HepG2 (cell line): ENCODE results near the gene SPATA31E1. TPM values are rescaled to one million over a fixed set of nuclear protein-coding genes. Genes with fewer than 3 reads are reported as not detected.

ENCODE experiments used
- ATAC-seq: fragments of 200-7000 bp; cut with Tn5 transposase; 3 replicates; pipeline ENCODE4 v1.9.1; 2020; ENCODE audit warnings: mild to moderate bottlenecking, moderate library complexity
- BruUV-seq: library from RNA; stranded (reverse); fragments of 400-500 nt; replicated peaks from 2 replicates; lab custom pipeline; 2021; lab: Mats Ljungman, UMichigan
- CTCF ChIA-PET: fragments of 300-600 bp; formaldehyde crosslinking; extraction: SDS; loops from one replicate; lab custom pipeline; 2021; ENCODE audit warnings: low total read pairs, inconsistent platforms, low intra/inter-chr PET ratio; lab: Yijun Ruan, JAX
- POLR2A ChIA-PET: fragments of 350-600 bp; sonication (Branson Sonifier 250); formaldehyde crosslinking; loops from one replicate; lab custom pipeline; 2020; ENCODE audit warnings: antibody characterized with exemption, inconsistent platforms; lab: Yijun Ruan, JAX
- DNase-seq: peaks from one replicate; pipeline ENCODE4 v3.0.0-alpha.2; 2015; ENCODE audit warnings: low spot score
- FAIRE-seq: peaks from 3 replicates; lab custom pipeline; 2011; peaks lifted over from hg19 to GRCh38; lab: Jason Lieb, UNC
- H2AFZ ChIP-seq: one replicate; pipeline ENCODE4 v1.6.1; 2011; ENCODE audit warnings: low read length, inconsistent platforms
- H3K27ac ChIP-seq: fragments of 300-600 bp; 3 replicates; pipeline ENCODE4 v1.8.0; 2011; ENCODE audit warnings: mixed run types, mild to moderate bottlenecking, mixed read lengths, low read length, inconsistent platforms; ENCODE audit not compliant: insufficient read depth; ENCODE audit errors: extremely low read length
- H3K27me3 ChIP-seq, 2 experiments: fragments of 200-600 bp in 1 of 2; 2 replicates in 1 of 2; 3 replicates in 1 of 2; pipeline versions ENCODE4 v1.6.0 to v1.8.0; 2011; ENCODE audit warnings: low read length in 2 of 2, mild to moderate bottlenecking in 2 of 2, moderate library complexity in 2 of 2, inconsistent platforms in 1 of 2; ENCODE audit not compliant: insufficient read depth in 2 of 2, control insufficient read depth in 1 of 2
- H3K36me3 ChIP-seq, 2 experiments: fragments of 200-600 bp in 1 of 2; replicated peaks in 1 of 2; 2 replicates in 1 of 2; 3 replicates in 1 of 2; pipeline versions ENCODE4 v1.5.1 to v1.8.0; 2011; ENCODE audit warnings: low read length in 2 of 2, inconsistent platforms in 1 of 2; ENCODE audit not compliant: insufficient read depth in 2 of 2, control insufficient read depth in 1 of 2
- H3K4me1 ChIP-seq: 2 replicates; pipeline ENCODE4 v1.5.1; 2012; ENCODE audit warnings: low read length, inconsistent platforms; ENCODE audit not compliant: insufficient read depth
- H3K4me2 ChIP-seq: 2 replicates; pipeline ENCODE4 v1.6.0; 2011; ENCODE audit warnings: low read depth, low read length, inconsistent platforms
- H3K4me3 ChIP-seq, 3 experiments: fragments of 200-600 bp in 1 of 3; sonication (generic), shearing (Covaris generic) in 1 of 3; replicated peaks in 1 of 3; 2 replicates each; pipeline ENCODE4 v1.5.1; 2011 to 2016; ENCODE audit warnings: low read length in 3 of 3, inconsistent platforms in 2 of 3, low read depth in 2 of 3, mild to moderate bottlenecking in 2 of 3, control low read depth in 1 of 3, mixed read lengths in 1 of 3; ENCODE audit not compliant: insufficient read depth in 1 of 3
- H3K79me2 ChIP-seq: one replicate; pipeline ENCODE4 v1.6.1; 2011; ENCODE audit warnings: low read length, inconsistent platforms; ENCODE audit not compliant: insufficient read depth
- H3K9ac ChIP-seq: 2 replicates; pipeline ENCODE4 v1.6.0; 2011; ENCODE audit warnings: mild to moderate bottlenecking, low read depth, low read length, inconsistent platforms; ENCODE audit not compliant: insufficient read depth
- H3K9me3 ChIP-seq: 2 replicates; pipeline ENCODE4 v1.5.1; 2012; ENCODE audit warnings: mild to moderate bottlenecking, low read length
- H4K20me1 ChIP-seq: 2 replicates; pipeline ENCODE4 v1.6.0; 2011; ENCODE audit warnings: inconsistent platforms, mild to moderate bottlenecking, low read length, moderate library complexity; ENCODE audit not compliant: insufficient read depth
- CBX5 ChIP-seq: sonication (generic); formaldehyde crosslinking; IDR thresholded peaks from 2 replicates; pipeline ENCODE4 v1.4.0; 2020; ENCODE audit warnings: missing genetic modification reagents, borderline replicate concordance
- CENPT ChIP-seq: sonication (generic); formaldehyde crosslinking; IDR thresholded peaks from 2 replicates; pipeline ENCODE4 v1.8.0; 2022; ENCODE audit warnings: low read depth, mild to moderate bottlenecking, moderate library complexity, missing genetic modification reagents
- DMTF1 ChIP-seq: sonication (generic); formaldehyde crosslinking; IDR thresholded peaks from 2 replicates; pipeline ENCODE4 v1.4.0; 2020; ENCODE audit warnings: mild to moderate bottlenecking, missing genetic modification reagents
- ETS1 ChIP-seq: sonication (generic); formaldehyde crosslinking; IDR thresholded peaks from 2 replicates; pipeline ENCODE4 v1.4.0; 2020; ENCODE audit warnings: missing genetic modification reagents
- MIER2 ChIP-seq: IDR thresholded peaks from 2 replicates; pipeline ENCODE4 v1.6.1; 2016; ENCODE audit warnings: missing biosample characterization, missing genetic modification reagents
- REL ChIP-seq: sonication (generic); formaldehyde crosslinking; conservative IDR thresholded peaks from 2 replicates; pipeline ENCODE4 v1.8.0; 2022; ENCODE audit warnings: mild to moderate bottlenecking, missing genetic modification reagents, moderate library complexity
- SMYD3 ChIP-seq: sonication (generic); formaldehyde crosslinking; IDR thresholded peaks from 2 replicates; pipeline ENCODE4 v1.8.1; 2023; ENCODE audit warnings: mild to moderate bottlenecking, missing genetic modification reagents
- USF2 ChIP-seq, 2 experiments: sonication (generic) in 1 of 2; formaldehyde crosslinking in 1 of 2; IDR thresholded peaks; 2 replicates each; pipeline versions ENCODE4 v1.5.1 to v1.6.1; 2011 to 2020; ENCODE audit warnings: borderline replicate concordance in 1 of 2, low read depth in 1 of 2, low read length in 1 of 2, mild to moderate bottlenecking in 1 of 2, missing genetic modification reagents in 1 of 2, moderate library complexity in 1 of 2
- ZFP82 ChIP-seq: sonication (generic); formaldehyde crosslinking; IDR thresholded peaks from 2 replicates; pipeline ENCODE4 v1.5.1; 2020; ENCODE audit warnings: mild to moderate bottlenecking, missing genetic modification reagents, borderline replicate concordance
- ZHX1 ChIP-seq: sonication (generic); formaldehyde crosslinking; IDR thresholded peaks from 2 replicates; pipeline ENCODE4 v1.8.1; 2022; ENCODE audit warnings: low read depth, mild to moderate bottlenecking, missing genetic modification reagents
- ZNF672 ChIP-seq: sonication (generic); formaldehyde crosslinking; IDR thresholded peaks from 2 replicates; pipeline ENCODE4 v1.8.1; 2022; ENCODE audit warnings: missing genetic modification reagents
- ZNF740 ChIP-seq: sonication (generic); formaldehyde crosslinking; IDR thresholded peaks from 2 replicates; pipeline ENCODE4 v1.4.0; 2020; ENCODE audit warnings: missing genetic modification reagents
- WGBS: methylation state at CpG from one replicate; pipeline ENCODE4 v1.1.6; 2017; ENCODE audit warnings: low lambda C conversion rate; 5-methylcytosine and 5-hydroxymethylcytosine counted together
- in situ Hi-C: cut with HindIII; loops from 2 replicates; pipeline ENCODE4 v1.10.0; 2017; ENCODE audit warnings: low pct_unique_long_range_greater_than_20kb; ENCODE audit not compliant: extremely low pct_ligation_motif_present
- intact Hi-C: fragments of 100-400 bp; cut with micrococcal nuclease; formaldehyde crosslinking; loops from one replicate; pipeline ENCODE4 v1.10.0; 2022; ENCODE audit not compliant: unreplicated experiment
- polyA plus RNA-seq, 8 experiments: library from polyadenylated mRNA; depleted of rRNA in 3 of 8; stranded (reverse) in 7 of 8; unstranded in 1 of 8; fragments of >200 nt; fragmentation: Illumina TruSeq in 4 of 8; extraction: Trizol in 4 of 8; gene quantifications; 2 replicates each; pipeline versions ENCODE4 v1.2.1 to v1.2.3, GENCODE V29; 2011 to 2016; ENCODE audit warnings: low read depth in 4 of 8, missing spikeins in 1 of 8, mixed read lengths in 1 of 8; ENCODE audit not compliant: insufficient read depth in 1 of 8
- total RNA-seq, 5 experiments: library from RNA; depleted of rRNA; stranded (reverse); fragments of >200 nt; fragmentation: Illumina TruSeq; extraction: Trizol; gene quantifications; 2 replicates each; pipeline ENCODE4 v1.2.3, GENCODE V29; 2016; ENCODE audit warnings: low read depth in 1 of 5

Gene SPATA31E1
- total and polyA plus RNA-seq, 2 of the 13 experiments (the other 11 are each of a cell fraction or from before 2014, with no cell fraction given), result not detected

GRCh38 chr9:87871425-87872078 is 11.1 kb upstream of the SPATA31E1 start (continued):
- no peak for TF ChIP-seq CENPT (CRISPR knock-in tag)
- TF ChIP-seq, all 625 proteins: peak for 0

GRCh38 chr9:87872079-87872624 is 10.5 kb upstream of the SPATA31E1 start:
- WGBS, result 0% methylated on average over 1 of the region's 8 CpGs
- no peaks in the 10 kb centered on the region for H3K36me3 ChIP-seq
- no peak overlapping the region for H3K9ac ChIP-seq
- no peak overlapping the region for H3K4me3 ChIP-seq
- no TSS peak for BruUV-seq
- H3K27ac ChIP-seq, result no peak overlapping the region
- POLR2A ChIA-PET, result no interaction called here
- H3K79me2 ChIP-seq, result no peaks in the 10 kb centered on the region
- CTCF ChIA-PET, result no interaction called here
- DNase-seq, result no peak
- no peaks in the 10 kb centered on the region for H4K20me1 ChIP-seq
- no peaks in the 10 kb centered on the region for H3K4me1 ChIP-seq
- no peak for FAIRE-seq
- peaks cover 0 to 1% of the 10 kb centered on the region in 2 experiments; a peak in 2 of 5 replicates for H3K27me3 ChIP-seq
- H3K9me3 ChIP-seq, result no peaks in the 10 kb centered on the region
- no peak overlapping the region for H2AFZ ChIP-seq
- in situ Hi-C loops, result no loop called here
- H3K4me2 ChIP-seq, result no peak overlapping the region
- ATAC-seq, result no peak
- intact Hi-C loops, result no loop called here
- no peak for TF ChIP-seq ETS1
- no peak for TF ChIP-seq MIER2 (CRISPR knock-in tag)
- TF ChIP-seq ZNF740, result no peak
- TF ChIP-seq ZFP82 (CRISPR knock-in tag), result no peak
- TF ChIP-seq ZNF672 (CRISPR knock-in tag), result no peak
- TF ChIP-seq REL (CRISPR knock-in tag), result no peak
- TF ChIP-seq USF2 (IDR thresholded peaks at IDR 0.05; ENCODE audit: low read depth, low read length), result no peak
- TF ChIP-seq USF2 (CRISPR knock-in tag; IDR thresholded peaks at IDR 0.05; ENCODE audit: borderline replicate concordance), result no peak
- TF ChIP-seq SMYD3 (CRISPR knock-in tag), result no peak
- no peak for TF ChIP-seq ZHX1 (CRISPR knock-in tag)
- no peak for TF ChIP-seq DMTF1 (CRISPR knock-in tag)
- no peak for TF ChIP-seq CBX5
